Right ventricle myocardium inferior (tissue), 1 donor: ENCODE results near the gene IL33. TPM values are rescaled to one million over a fixed set of nuclear protein-coding genes. Genes with fewer than 3 reads are reported as not detected.
A peak's percentile ranks its signal among the peaks of the same experiment; 100 is the strongest.

Source experiments
- ATAC-seq: fragments of 200-7000 bp; cut with Tn5 transposase; one replicate; pipeline ENCODE4 v1.9.1; 2020; ENCODE audit warnings: mild to moderate bottlenecking, moderate library complexity
- DNase-seq: peaks from one replicate; pipeline ENCODE4 v3.0.0; 2021; ENCODE audit errors: missing footprints
- intact Hi-C: fragments of 100-400 bp; cut with DNase I; formaldehyde crosslinking; loops from one replicate; pipeline ENCODE4 v1.11.0; 2022
- total RNA-seq: library from RNA; stranded (reverse); fragmentation: NEBNext Ultra II Directional; extraction: Animal tissue kit (Norgen Biotek cat#: 25700); gene quantifications from one replicate; pipeline ENCODE4 v1.2.1, GENCODE V29; 2021
- donor health status: DM: no; HTN: yes; CAD: no; lungs with severe emphysema.

The IL33 gene
- total RNA-seq, 1 donor from 2014 or later, result 29.6 TPM

GRCh38 chr9:6214434-6214833 is 1.2 kb upstream of the IL33 start:
- ATAC-seq (no peak), DNase-seq (no peak)
- intact Hi-C loops, result no loop called here

GRCh38 chr9:6214903-6215302 is 704 bp upstream of the IL33 start:
- DNase-seq (no peak), ATAC-seq (peak; percentile 85)
- intact Hi-C loops, result no loop called here

GRCh38 chr9:6216002-6216401 is 395 bp downstream of the IL33 start:
- no peak for ATAC-seq
- intact Hi-C loops, result no loop called here
- no peak for DNase-seq

GRCh38 chr9:6216951-6217350 is 1.3 kb downstream of the IL33 start:
- intact Hi-C loops, result no loop called here
- DNase-seq (no peak), ATAC-seq (no peak)

- no peak for DNase-seq
- ATAC-seq, result peak; percentile 33
- intact Hi-C loops, result no loop called here
These were observed 2.5 kb downstream of the IL33 start for GRCh38 chr9:6218099-6218502.

- no peak for ATAC-seq
- intact Hi-C loops, result no loop called here
- no peak for DNase-seq
These were observed 3.4 kb downstream of the IL33 start for GRCh38 chr9:6219040-6219439.

- DNase-seq (no peak), ATAC-seq (no peak)
- intact Hi-C loops, result loop anchor here (10.0 kb wide), 1 partner anchor 55 kb away; no protein-coding TSS in a partner anchor
These were observed 4.4 kb downstream of the IL33 start for GRCh38 chr9:6219981-6220380.

- intact Hi-C loops, result loop anchor here (10.0 kb wide), 1 partner anchor 50 kb away; no protein-coding TSS in a partner anchor
- no peak for ATAC-seq
- DNase-seq, result no peak
These were observed 9.0 kb downstream of the IL33 start for GRCh38 chr9:6224393-6225154.

- no peak for DNase-seq
- intact Hi-C loops, result loop anchor here (10.0 kb wide), 1 partner anchor 48 kb away; no protein-coding TSS in a partner anchor
- ATAC-seq, result peak; percentile 27
These were observed 11.1 kb downstream of the IL33 start for GRCh38 chr9:6226696-6227095.

- intact Hi-C loops, result loop anchor here (10.0 kb wide), 1 partner anchor 46 kb away; no protein-coding TSS in a partner anchor
- DNase-seq (no peak), ATAC-seq (no peak)
These were observed 13.6 kb downstream of the IL33 start for GRCh38 chr9:6229186-6229585.

- ATAC-seq (no peak), DNase-seq (no peak)
- intact Hi-C loops, result loop anchor here (10.0 kb wide), 1 partner anchor 45 kb away; no protein-coding TSS in a partner anchor
These were observed 14.0 kb downstream of the IL33 start for GRCh38 chr9:6229619-6230018.

- ATAC-seq (no peak), DNase-seq (no peak)
- intact Hi-C loops, result no loop called here
These were observed 14.6 kb downstream of the IL33 start for GRCh38 chr9:6230037-6230780.

GRCh38 chr9:6232336-6232945 is 16.8 kb downstream of the IL33 start:
- ATAC-seq (no peak), DNase-seq (no peak)
- intact Hi-C loops, result no loop called here

- DNase-seq (no peak), ATAC-seq (peak; percentile 55)
- intact Hi-C loops, result no loop called here
These were observed 18.4 kb downstream of the IL33 start for GRCh38 chr9:6234014-6234413.

GRCh38 chr9:6237267-6237666 is 21.7 kb downstream of the IL33 start:
- intact Hi-C loops, result no loop called here

GRCh38 chr9:6239048-6239461 is 23.4 kb downstream of the IL33 start:
- intact Hi-C loops, result no loop called here
- peak; percentile 23 for ATAC-seq
- DNase-seq, result no peak

More at GRCh38 chr9:6237267-6237666, 21.7 kb downstream of the IL33 start:
- ATAC-seq (no peak), DNase-seq (no peak)

- DNase-seq, result no peak
- intact Hi-C loops, result no loop called here
- ATAC-seq, result peak; percentile 26
These were observed 24.1 kb downstream of the IL33 start for GRCh38 chr9:6239694-6240093.

GRCh38 chr9:6243746-6244145 is 28.1 kb downstream of the IL33 start:
- ATAC-seq (no peak), DNase-seq (no peak)
- intact Hi-C loops, result no loop called here

GRCh38 chr9:6247266-6247665 is 31.7 kb downstream of the IL33 start:
- no peak for ATAC-seq
- intact Hi-C loops, result no loop called here

More at GRCh38 chr9:6247266-6247665, 31.7 kb downstream of the IL33 start:
- DNase-seq, result no peak
